Naive thymus-derived CD4-positive, alpha-beta T cell (primary cell): ENCODE measurements around the gene NEK10. TPM values are rescaled to one million over a fixed set of nuclear protein-coding genes. Genes with fewer than 3 reads are reported as not detected.
"Not testable (repeated sequence)": the region's sequence is repeated elsewhere in the genome, so short reads cannot be mapped to it uniquely, and the experiment has no call there.

Source experiments
- ATAC-seq: fragments of 150-1000 bp; cut with Tn5 transposase; 2 replicates; pipeline ENCODE4 v1.10.0; 2021; ENCODE audit warnings: mild to moderate bottlenecking, moderate library complexity
- CTCF ChIA-PET: fragments of 350-600 bp; sonication (Branson Sonifier 250); formaldehyde crosslinking; loops from one replicate; lab custom pipeline; 2021; ENCODE audit warnings: antibody characterized with exemption; lab: Charles Lee
- POLR2A ChIA-PET: fragments of 350-600 bp; sonication (Branson Sonifier 250); formaldehyde crosslinking; loops from one replicate; lab custom pipeline; 2021; ENCODE audit warnings: antibody characterized with exemption, inconsistent platforms; lab: Charles Lee
- DNase-seq, 9 donors: peaks; one replicate each; pipeline versions ENCODE4 v3.0.0 to v3.0.0-alpha.2; 2020 to 2022; ENCODE audit warnings: mixed read lengths in 1 of 9
- H3K27ac ChIP-seq: one replicate; pipeline ENCODE4 v1.7.0; 2013; ENCODE audit warnings: mild to moderate bottlenecking, low read depth, low read length, moderate library complexity
- H3K27me3 ChIP-seq, 2 donors: one replicate each; pipeline ENCODE4 v1.7.0; 2013; ENCODE audit warnings: low read length in 2 of 2, mild to moderate bottlenecking in 2 of 2, moderate library complexity in 2 of 2; ENCODE audit not compliant: control insufficient read depth in 2 of 2, insufficient read depth in 2 of 2
- H3K36me3 ChIP-seq, 3 experiments: 1 replicate in 2 of 3; 2 replicates in 1 of 3; pipeline ENCODE4 v1.7.0; 2013; ENCODE audit warnings: low read length in 3 of 3, mild to moderate bottlenecking in 3 of 3, moderate library complexity in 1 of 3; ENCODE audit not compliant: insufficient read depth in 3 of 3, control insufficient read depth in 2 of 3
- H3K4me1 ChIP-seq, 2 donors: one replicate each; pipeline ENCODE4 v1.7.0; 2013; ENCODE audit warnings: low read length in 2 of 2, mild to moderate bottlenecking in 2 of 2, moderate library complexity in 1 of 2; ENCODE audit not compliant: control insufficient read depth in 2 of 2, insufficient read depth in 2 of 2
- H3K4me3 ChIP-seq: 2 replicates; pipeline ENCODE4 v1.7.0; 2013; ENCODE audit warnings: mild to moderate bottlenecking, low read length
- H3K9me3 ChIP-seq, 3 experiments: 1 replicate in 2 of 3; 2 replicates in 1 of 3; pipeline ENCODE4 v1.7.0; 2013; ENCODE audit warnings: low read length in 3 of 3; ENCODE audit not compliant: control insufficient read depth in 2 of 3
- H3K27ac Mint-ChIP-seq, 9 donors: one replicate each; pipeline ENCODE4 v1.8.0; 2020 to 2022; ENCODE audit warnings: mixed read lengths in 9 of 9, mild to moderate bottlenecking in 8 of 9, moderate library complexity in 5 of 9, inconsistent platforms in 2 of 9
- H3K27me3 Mint-ChIP-seq, 5 donors: one replicate each; pipeline ENCODE4 v1.8.0; 2021 to 2022; ENCODE audit warnings: mixed read lengths in 5 of 5, mild to moderate bottlenecking in 1 of 5
- H3K36me3 Mint-ChIP-seq, 5 donors: one replicate each; pipeline ENCODE4 v1.8.0; 2020 to 2022; ENCODE audit warnings: mixed read lengths in 5 of 5, mild to moderate bottlenecking in 3 of 5, inconsistent platforms in 1 of 5
- H3K4me1 Mint-ChIP-seq, 7 donors: one replicate each; pipeline ENCODE4 v1.8.0; 2020 to 2022; ENCODE audit warnings: mixed read lengths in 7 of 7, mild to moderate bottlenecking in 3 of 7, inconsistent platforms in 1 of 7
- H3K4me3 Mint-ChIP-seq, 10 donors: one replicate each; pipeline ENCODE4 v1.8.0; 2020 to 2022; ENCODE audit warnings: mild to moderate bottlenecking in 10 of 10, mixed read lengths in 10 of 10, moderate library complexity in 6 of 10, inconsistent platforms in 2 of 10
- H3K9me3 Mint-ChIP-seq, 11 donors: one replicate each; pipeline ENCODE4 v1.8.0; 2020 to 2022; ENCODE audit warnings: mixed read lengths in 11 of 11, mild to moderate bottlenecking in 4 of 11, inconsistent platforms in 1 of 11, moderate library complexity in 1 of 11
- intact Hi-C, 2 donors: fragments of 100-400 bp; cut with micrococcal nuclease; formaldehyde crosslinking; loops; one replicate each; pipeline ENCODE4 v1.15.1; 2023
- polyA plus RNA-seq, 2 donors: library from polyadenylated mRNA; unstranded; fragments of 300-500 nt; fragmentation: Illumina TruSeq; gene quantifications; one replicate each; pipeline ENCODE4 v1.2.3, GENCODE V29; 2021
- total RNA-seq, 6 experiments: library from RNA in 5 of 6; stranded (reverse) in 5 of 6; gene quantifications; 1 replicate in 5 of 6; 2 replicates in 1 of 6; pipeline ENCODE4 v1.2.3 and lab custom pipeline; 2021 to 2026

Gene NEK10, protein sequence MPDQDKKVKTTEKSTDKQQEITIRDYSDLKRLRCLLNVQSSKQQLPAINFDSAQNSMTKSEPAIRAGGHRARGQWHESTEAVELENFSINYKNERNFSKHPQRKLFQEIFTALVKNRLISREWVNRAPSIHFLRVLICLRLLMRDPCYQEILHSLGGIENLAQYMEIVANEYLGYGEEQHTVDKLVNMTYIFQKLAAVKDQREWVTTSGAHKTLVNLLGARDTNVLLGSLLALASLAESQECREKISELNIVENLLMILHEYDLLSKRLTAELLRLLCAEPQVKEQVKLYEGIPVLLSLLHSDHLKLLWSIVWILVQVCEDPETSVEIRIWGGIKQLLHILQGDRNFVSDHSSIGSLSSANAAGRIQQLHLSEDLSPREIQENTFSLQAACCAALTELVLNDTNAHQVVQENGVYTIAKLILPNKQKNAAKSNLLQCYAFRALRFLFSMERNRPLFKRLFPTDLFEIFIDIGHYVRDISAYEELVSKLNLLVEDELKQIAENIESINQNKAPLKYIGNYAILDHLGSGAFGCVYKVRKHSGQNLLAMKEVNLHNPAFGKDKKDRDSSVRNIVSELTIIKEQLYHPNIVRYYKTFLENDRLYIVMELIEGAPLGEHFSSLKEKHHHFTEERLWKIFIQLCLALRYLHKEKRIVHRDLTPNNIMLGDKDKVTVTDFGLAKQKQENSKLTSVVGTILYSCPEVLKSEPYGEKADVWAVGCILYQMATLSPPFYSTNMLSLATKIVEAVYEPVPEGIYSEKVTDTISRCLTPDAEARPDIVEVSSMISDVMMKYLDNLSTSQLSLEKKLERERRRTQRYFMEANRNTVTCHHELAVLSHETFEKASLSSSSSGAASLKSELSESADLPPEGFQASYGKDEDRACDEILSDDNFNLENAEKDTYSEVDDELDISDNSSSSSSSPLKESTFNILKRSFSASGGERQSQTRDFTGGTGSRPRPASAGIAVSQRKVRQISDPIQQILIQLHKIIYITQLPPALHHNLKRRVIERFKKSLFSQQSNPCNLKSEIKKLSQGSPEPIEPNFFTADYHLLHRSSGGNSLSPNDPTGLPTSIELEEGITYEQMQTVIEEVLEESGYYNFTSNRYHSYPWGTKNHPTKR
- total RNA-seq (1 to 10 TPM in 2 of 5 experiments, under 1 TPM in 3; 0.64 to 2.0 (median 0.95) TPM), polyA plus RNA-seq (not detected), total RNA-seq (lab: John Stamatoyannopoulos, UW) (1.5 reads per million, percentile 4 among the genes with 10 or more reads in this experiment)

DNA sequence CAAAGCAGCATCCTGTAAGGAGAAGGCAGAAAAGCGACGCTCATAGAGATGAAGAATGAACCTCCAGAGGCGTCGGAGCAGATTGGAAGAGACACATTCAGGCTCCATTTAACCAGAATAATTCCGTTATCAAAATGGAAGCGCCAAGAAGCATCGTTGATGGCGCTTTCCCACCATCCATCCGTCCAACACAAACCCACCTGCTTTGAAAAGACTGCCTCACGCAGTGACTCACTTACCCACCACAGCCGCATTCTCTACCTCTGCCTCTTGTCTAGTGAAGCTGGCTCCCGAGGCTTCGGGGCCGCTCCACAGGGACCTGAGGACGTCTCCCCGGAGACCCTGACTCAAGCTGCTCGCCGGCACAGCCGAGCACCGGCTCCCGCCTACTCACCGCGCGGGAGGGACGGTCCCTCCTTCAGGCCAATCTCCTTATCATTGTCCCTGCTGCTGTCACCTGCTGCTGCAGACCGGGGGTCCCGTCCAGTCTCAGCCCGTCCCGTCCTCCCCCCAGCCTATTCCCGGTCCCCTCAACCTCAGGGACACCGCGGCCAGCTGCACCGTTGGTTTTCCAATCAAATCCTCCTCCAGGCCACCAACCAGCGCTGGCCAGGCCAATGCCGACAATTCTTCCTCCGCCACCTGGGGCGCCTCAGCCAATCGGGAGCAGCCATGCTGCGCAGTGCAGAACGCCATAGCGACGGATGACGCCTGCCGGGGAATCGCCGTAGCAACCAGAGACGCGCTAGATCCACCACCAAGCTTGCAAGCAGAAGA is at the start of gene NEK10:
TSS of gene NEK10 (minus strand) at position 553 of the 777 bp plus-strand sequence. CDS start 16,501 bp downstream, outside the sequence.
- Mint-ChIP-seq H3K4me3 (peak within 1 kb of the TSS; percentile 81 to 96 (median 93)), H3K27me3 (peaks cover 0 to 4% (median 0%) of the 10 kb centered on the region in 5 donors), H3K4me1 (peaks cover 7 to 18% (median 14%) of the 10 kb centered on the region in 7 donors), H3K36me3 (no peaks in the 10 kb centered on the region), H3K27ac (peak within 1 kb of the TSS; percentile 26 to 91 (median 85)), H3K9me3 (peaks cover 0 to 3% (median 0%) of the 10 kb centered on the region in 11 donors)
- H3K9me3 ChIP-seq, result no peaks in the 10 kb centered on the region
- ChIA-PET CTCF (interaction anchor here (0.6 to 1.2 kb wide), 3 partner anchors 11 to 216 kb away, joined by 3 to 5 read pairs (median 3); no protein-coding TSS in a partner anchor), POLR2A (interaction anchor here (1.0 to 1.1 kb wide), 2 partner anchors 10 to 116 kb away, joined by 3 read pairs; partner anchors contain the start of gene SLC4A7)
- peak within 1 kb of the TSS; percentile 11 for H3K27ac ChIP-seq
- no peaks in the 10 kb centered on the region for H3K27me3 ChIP-seq
- peak; percentile 86 to 94 (median 91) for DNase-seq
- H3K36me3 ChIP-seq, result peaks cover 0 to 3% (median 0%) of the 10 kb centered on the region in 3 experiments
- intact Hi-C loops, result loop anchor here (1.0 to 5.0 kb wide), 10 partner anchors 9 to 1587 kb away; partner anchors contain the start of genes SLC4A7 (in 2 of the 2) and NGLY1 (in 1 of the 2)
- peak; percentile 100 for ATAC-seq
- peaks cover 5 to 9% of the 10 kb centered on the region in 2 donors for H3K4me1 ChIP-seq
- peak within 1 kb of the TSS; percentile 96 for H3K4me3 ChIP-seq

DNA sequence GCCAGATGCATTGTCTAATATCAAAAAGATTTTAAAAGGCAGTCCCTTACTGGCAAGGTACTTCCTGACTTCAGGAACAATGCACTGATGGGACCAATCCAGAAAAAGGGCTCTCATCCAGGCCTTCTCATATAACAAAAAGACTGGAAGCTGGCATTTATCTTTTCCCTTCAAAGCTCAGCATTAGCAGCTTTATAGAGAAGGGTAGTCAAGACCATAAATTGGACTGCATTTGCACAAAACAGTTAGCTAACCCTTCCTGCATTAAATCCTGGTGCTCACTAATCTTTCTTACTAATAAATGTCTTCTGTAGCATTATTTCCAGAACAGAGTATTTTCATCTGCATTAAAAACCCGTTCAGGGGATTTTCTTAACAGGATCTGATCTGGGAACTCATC is 46.0 kb upstream of the NEK10 start:
- CTCF ChIA-PET, result no interaction called here

DNA sequence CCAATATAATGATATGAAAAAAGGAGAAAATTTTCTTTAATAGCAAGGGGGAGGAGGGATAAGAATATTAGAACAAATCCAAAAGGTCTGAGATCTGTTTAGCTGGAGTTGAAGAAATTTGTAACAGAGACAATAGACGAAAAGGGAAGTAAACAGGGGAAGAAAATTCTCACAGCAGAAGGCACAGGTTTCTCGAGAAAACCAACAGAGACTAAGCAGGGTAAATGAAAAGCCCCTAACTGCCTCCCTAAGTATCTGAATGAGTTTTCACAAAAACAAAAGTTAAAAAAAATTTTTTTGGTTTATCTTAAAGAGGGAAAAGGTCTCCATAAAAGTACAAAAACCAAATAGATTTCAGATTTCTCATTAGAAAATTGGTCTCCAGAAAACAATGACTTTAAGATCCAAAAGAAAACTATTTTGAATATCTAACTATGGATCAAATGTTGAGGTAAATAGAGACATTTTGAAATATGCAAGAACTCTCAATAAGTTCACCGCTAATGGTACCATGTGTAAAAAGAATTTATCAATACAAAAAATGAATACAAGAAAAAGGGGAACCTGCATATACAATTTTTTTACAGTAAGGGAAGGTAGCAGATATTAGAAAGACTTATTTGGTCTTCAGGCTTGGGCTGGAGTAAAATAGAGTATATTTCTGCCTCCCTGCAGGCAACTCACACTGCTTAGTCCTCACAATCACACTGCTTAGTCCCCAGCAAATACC is 23.9 kb upstream of the NEK10 start:
- no peak for DNase-seq
- no peak for ATAC-seq
- H3K27me3 ChIP-seq, result no peaks in the 10 kb centered on the region
- H3K4me1 Mint-ChIP-seq, result peaks cover 0 to 5% (median 0%) of the 10 kb centered on the region in 7 donors
- no peaks in the 10 kb centered on the region for H3K9me3 Mint-ChIP-seq
- no peaks in the 10 kb centered on the region for H3K27me3 Mint-ChIP-seq
- CTCF ChIA-PET, result interaction anchor here (1.9 kb wide), 1 partner anchor 10 kb away, joined by 4 read pairs; no protein-coding TSS in a partner anchor
- H3K4me3 Mint-ChIP-seq, result no peak overlapping the region
- peak overlapping the region in 1 of 9 donors; percentile 49 for H3K27ac Mint-ChIP-seq
- H3K4me3 ChIP-seq, result no peak overlapping the region
- intact Hi-C loops, result no loop called here
- no peaks in the 10 kb centered on the region for H3K9me3 ChIP-seq
- POLR2A ChIA-PET, result interaction anchor here (0.7 kb wide), 1 partner anchor 86 kb away, joined by 3 read pairs; no protein-coding TSS in a partner anchor
- H3K36me3 Mint-ChIP-seq, result peaks cover 4 to 48% (median 18%) of the 10 kb centered on the region in 5 donors
- no peak overlapping the region for H3K27ac ChIP-seq
- H3K36me3 ChIP-seq, result peaks cover 0 to 24% (median 8%) of the 10 kb centered on the region in 3 experiments
- no peaks in the 10 kb centered on the region for H3K4me1 ChIP-seq

More for the DNA sequence above, 46.0 kb upstream of the NEK10 start:
- H3K9me3 Mint-ChIP-seq, result no peaks in the 10 kb centered on the region
- Histone ChIP-seq H3K27ac (no peak overlapping the region), H3K36me3 (peaks cover 0 to 19% (median 7%) of the 10 kb centered on the region in 3 experiments), H3K4me1 (no peaks in the 10 kb centered on the region), H3K27me3 (no peaks in the 10 kb centered on the region), H3K4me3 (no peak overlapping the region), H3K9me3 (no peaks in the 10 kb centered on the region)
- no peak overlapping the region for H3K27ac Mint-ChIP-seq
- peaks cover 7 to 50% (median 38%) of the 10 kb centered on the region in 5 donors for H3K36me3 Mint-ChIP-seq
- ATAC-seq (no peak), DNase-seq (no peak)
- POLR2A ChIA-PET, result interaction anchor here (0.6 to 0.9 kb wide), 2 partner anchors 14 to 870 kb away, joined by 4 to 6 read pairs; no protein-coding TSS in a partner anchor
- H3K4me3 Mint-ChIP-seq, result no peak overlapping the region
- intact Hi-C loops, result loop anchor here in 1 of 2 donors (2.0 kb wide), 1 partner anchor 52 kb away; no protein-coding TSS in a partner anchor
- H3K27me3 Mint-ChIP-seq, result no peaks in the 10 kb centered on the region
- H3K4me1 Mint-ChIP-seq, result peaks cover 0 to 7% (median 5%) of the 10 kb centered on the region in 7 donors

DNA sequence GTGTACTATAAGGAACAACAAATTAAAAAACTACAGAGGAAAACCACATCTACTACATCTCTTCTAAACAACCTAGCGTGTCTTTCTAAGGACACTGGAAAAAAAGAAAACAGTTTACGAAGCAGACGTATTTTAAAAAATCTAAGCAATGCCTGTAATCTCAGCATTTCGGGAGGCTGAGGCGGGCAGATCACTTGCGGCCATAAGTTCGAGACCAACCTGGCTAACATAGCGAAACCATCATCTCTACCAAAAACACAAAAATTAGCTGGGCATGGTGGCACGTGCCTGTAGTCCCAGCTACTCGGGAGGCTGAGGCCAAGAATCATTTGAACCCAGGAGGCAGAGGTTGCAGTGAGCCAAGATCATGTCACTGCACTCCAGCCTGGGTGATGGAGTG is 23.2 kb upstream of the NEK10 start:
- POLR2A ChIA-PET, result interaction anchor here (0.7 kb wide), 1 partner anchor 87 kb away, joined by 3 read pairs; no protein-coding TSS in a partner anchor

DNA sequence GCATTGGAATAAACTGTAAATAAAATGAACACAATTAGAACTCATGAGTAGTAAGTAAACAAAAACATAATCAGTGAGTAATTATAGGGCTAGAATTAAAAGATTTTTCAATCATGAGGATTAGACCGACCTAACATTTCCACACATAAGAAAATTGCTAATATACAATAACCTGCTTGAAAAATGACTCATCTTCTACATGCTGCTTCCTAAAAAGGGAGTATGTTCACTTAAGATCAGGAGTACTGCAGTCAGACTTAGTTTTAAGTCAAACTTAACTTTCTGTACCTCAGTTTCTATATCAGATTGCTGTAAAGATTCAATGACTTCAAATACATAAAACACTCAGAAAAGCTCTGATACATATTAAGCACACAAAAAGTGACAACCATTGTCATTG is 22.6 kb upstream of the NEK10 start:
- ChIA-PET POLR2A (interaction anchor here (0.6 kb wide), 1 partner anchor 215 kb away, joined by 3 read pairs; no protein-coding TSS in a partner anchor), CTCF (no interaction called here)
- Mint-ChIP-seq H3K36me3 (peaks cover 4 to 36% (median 17%) of the 10 kb centered on the region in 5 donors), H3K27me3 (no peaks in the 10 kb centered on the region), H3K9me3 (no peaks in the 10 kb centered on the region), H3K27ac (peak overlapping the region in 1 of 9 donors; percentile 27), H3K4me3 (no peak overlapping the region), H3K4me1 (peaks cover 0 to 5% (median 0%) of the 10 kb centered on the region in 7 donors)
- no peaks in the 10 kb centered on the region for H3K27me3 ChIP-seq
- no peak overlapping the region for H3K4me3 ChIP-seq
- no peak for DNase-seq
- intact Hi-C loops, result no loop called here
- no peak overlapping the region for H3K27ac ChIP-seq
- no peaks in the 10 kb centered on the region for H3K9me3 ChIP-seq
- no peaks in the 10 kb centered on the region for H3K4me1 ChIP-seq
- H3K36me3 ChIP-seq, result peaks cover 0 to 24% (median 4%) of the 10 kb centered on the region in 3 experiments
- ATAC-seq, result no peak

More for the DNA sequence above, 23.2 kb upstream of the NEK10 start:
- H3K4me3 ChIP-seq, H3K9me3 Mint-ChIP-seq, H3K27ac Mint-ChIP-seq, H3K4me1 Mint-ChIP-seq, intact Hi-C loops, H3K9me3 ChIP-seq, H3K4me1 ChIP-seq, H3K27me3 ChIP-seq, ATAC-seq, DNase-seq, H3K27ac ChIP-seq, H3K4me3 Mint-ChIP-seq, H3K27me3 Mint-ChIP-seq, CTCF ChIA-PET: not testable (repeated sequence)
- H3K36me3 Mint-ChIP-seq, result peaks cover 4 to 41% (median 18%) of the 10 kb centered on the region in 5 donors
- peaks cover 0 to 24% (median 6%) of the 10 kb centered on the region in 3 experiments for H3K36me3 ChIP-seq
